GM23338 (cell line): Measurements from ENCODE around the gene DDX18.

Experiments used
- CTCF ChIP-seq, 2 experiments: fragments of 200-600 bp in 1 of 2; sonication (generic) in 1 of 2; conservative IDR thresholded peaks; 2 replicates each; pipeline versions ENCODE4 v1.5.1 to v1.6.1; 2016 to 2017; ENCODE audit warnings: antibody characterized with exemption in 2 of 2, low read depth in 2 of 2, mild to moderate bottlenecking in 2 of 2, moderate library complexity in 1 of 2
- EZH2 ChIP-seq: fragments of 200-600 bp; sonication (generic); IDR thresholded peaks from one replicate; pipeline ENCODE4 v1.8.0; 2017; ENCODE audit warnings: antibody characterized with exemption, mild to moderate bottlenecking, low read depth; ENCODE audit not compliant: unreplicated experiment
- EZH2phosphoT487 ChIP-seq: fragments of 200-600 bp; sonication (generic); IDR thresholded peaks from one replicate; pipeline ENCODE4 v1.8.1; 2018; ENCODE audit warnings: antibody characterized with exemption; ENCODE audit not compliant: unreplicated experiment
- POLR2AphosphoS5 ChIP-seq: IDR thresholded peaks from 2 replicates; pipeline ENCODE4 v1.6.1; 2016; ENCODE audit warnings: antibody characterized with exemption, low read depth
- REST ChIP-seq: IDR thresholded peaks from one replicate; pipeline ENCODE4 v1.6.1; 2018; ENCODE audit warnings: antibody characterized with exemption; ENCODE audit not compliant: unreplicated experiment

- TF ChIP-seq EZH2phosphoT487 (no peak), EZH2 (no peak), CTCF (conservative IDR thresholded peaks at IDR 0.05; ENCODE audit: low read depth in 2 of 2) (no peak), REST (no peak), POLR2AphosphoS5 (no peak)
These were observed 39.8 kb upstream of the DDX18 start for GRCh38 chr2:117774716-117775115.
